ENCODE measurements around the gene CHCHD10. TPM values are rescaled to one million over a fixed set of nuclear protein-coding genes. Genes with fewer than 3 reads are reported as not detected.
A peak's percentile ranks its signal among the peaks of the same experiment; 100 is the strongest.

Gene CHCHD10
- polyA plus RNA-seq, 1 of the 3 experiments (the other 2 are of a cell fraction) = 70.1 TPM

- WGBS (ENCODE audit: low lambda C conversion rate) = 0% methylated on average over 5 of the region's 5 CpGs
- Histone ChIP-seq H4K20me1 (ENCODE audit: insufficient read depth) (peaks cover 52% of the 10 kb centered on the region), H3K9me2 (no peaks in the 10 kb centered on the region), H3K4me1 (ENCODE audit: control insufficient read depth in 1 of 2, insufficient read depth in 2 of 2, low read depth in 1 of 2, low read length in 1 of 2) (peaks cover 0 to 48% of the 10 kb centered on the region in 2 experiments; a peak in 2 of 4 replicates), H3K79me2 (ENCODE audit: insufficient read depth) (peaks cover 53% of the 10 kb centered on the region), H3K4me2 (peak overlapping the region; percentile 96), H3K27ac (ENCODE audit: low read depth in 2 of 2, low read length in 1 of 2) (peak overlapping the region; percentile 70 to 98; a peak in 3 of 4 replicates), H3K9ac (peak overlapping the region; percentile 99), H3K4me3 (ENCODE audit: low read depth in 2 of 2, low read length in 1 of 2) (peak overlapping the region; percentile 84 to 92), H2AFZ (ENCODE audit: low read depth) (peak overlapping the region; percentile 34; the same call in 1 of the 2 replicates), H3K27me3 (ENCODE audit: insufficient read depth) (no peaks in the 10 kb centered on the region), H3K36me3 (replicated peaks in 1 of 2; ENCODE audit: control insufficient read depth in 1 of 2, insufficient read depth in 2 of 2, low read length in 1 of 2) (peaks cover 0 to 6% of the 10 kb centered on the region in 2 experiments), H3K9me3 (no peaks in the 10 kb centered on the region), H3F3A (replicated peaks; ENCODE audit: insufficient read depth) (peaks cover 4% of the 10 kb centered on the region)
- DNase-seq = no peak
- ChIA-PET POLR2A (no interaction called here), CTCF (interaction anchor here (0.7 to 5.3 kb wide), 4 partner anchors 9 to 62 kb away, joined by 3 to 36 read pairs (median 7); partner anchors contain the start of gene CHCHD10)
- TF ChIP-seq, protein P1, sequence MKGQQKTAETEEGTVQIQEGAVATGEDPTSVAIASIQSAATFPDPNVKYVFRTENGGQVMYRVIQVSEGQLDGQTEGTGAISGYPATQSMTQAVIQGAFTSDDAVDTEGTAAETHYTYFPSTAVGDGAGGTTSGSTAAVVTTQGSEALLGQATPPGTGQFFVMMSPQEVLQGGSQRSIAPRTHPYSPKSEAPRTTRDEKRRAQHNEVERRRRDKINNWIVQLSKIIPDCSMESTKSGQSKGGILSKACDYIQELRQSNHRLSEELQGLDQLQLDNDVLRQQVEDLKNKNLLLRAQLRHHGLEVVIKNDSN (IDR thresholded peaks at IDR 0.05; ENCODE audit: borderline replicate concordance, low read depth) = no peak
- TF ChIP-seq TAF1 (IDR thresholded peaks at IDR 0.05; ENCODE audit: borderline replicate concordance, low read depth, low read length) = peak; percentile 7; the same call in 1 of the 2 replicates
Measured at GRCh38 chr22:23787600-23787896, 19.8 kb upstream of the CHCHD10 start.

DNA sequence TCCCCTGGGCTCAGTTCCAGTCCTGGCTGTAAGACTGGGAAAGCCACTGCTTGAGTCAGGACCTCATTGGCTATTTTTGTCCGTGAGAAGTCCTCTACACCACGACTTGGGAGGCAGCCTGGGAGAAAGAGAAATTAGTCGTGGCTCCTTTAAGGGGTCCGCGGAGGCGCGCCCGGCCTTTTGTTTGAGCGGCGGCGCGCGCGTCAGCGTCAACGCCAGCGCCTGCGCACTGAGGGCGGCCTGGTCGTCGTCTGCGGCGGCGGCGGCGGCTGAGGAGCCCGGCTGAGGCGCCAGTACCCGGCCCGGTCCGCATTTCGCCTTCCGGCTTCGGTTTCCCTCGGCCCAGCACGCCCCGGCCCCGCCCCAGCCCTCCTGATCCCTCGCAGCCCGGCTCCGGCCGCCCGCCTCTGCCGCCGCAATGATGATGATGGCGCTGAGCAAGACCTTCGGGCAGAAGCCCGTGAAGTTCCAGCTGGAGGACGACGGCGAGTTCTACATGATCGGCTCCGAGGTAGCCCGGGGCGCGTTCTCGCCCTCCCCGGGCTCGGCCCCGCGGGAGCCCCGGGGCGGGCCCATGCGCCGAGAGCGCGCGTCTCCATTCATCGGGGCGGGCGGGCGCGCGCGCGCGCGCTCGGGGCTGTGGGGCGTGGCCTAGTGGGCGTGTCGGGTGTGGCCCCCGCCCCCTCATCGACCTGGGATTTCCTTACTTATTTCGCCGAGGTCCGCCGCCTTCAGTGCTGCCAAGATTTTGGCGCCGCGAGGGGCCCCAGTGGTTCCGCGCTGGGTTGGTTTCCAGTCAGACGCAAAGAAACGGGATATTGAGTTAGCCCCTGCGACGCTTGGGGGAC, 19.2 kb upstream of the CHCHD10 start, which contains the start of gene SMARCB1:
Gene SMARCB1 (plus strand): TSS at position 215 of the 848 bp plus-strand sequence. CDS start 204 bp downstream, at position 419.
- H3F3A ChIP-seq (replicated peaks; ENCODE audit: insufficient read depth) = peaks cover 4% of the 10 kb centered on the region
- ChIA-PET POLR2A (interaction anchor here (1.0 to 1.3 kb wide), 2 partner anchors 12 to 63 kb away, joined by 3 to 4 read pairs; no protein-coding TSS in a partner anchor), CTCF (interaction anchor here (0.9 to 5.3 kb wide), 4 partner anchors 9 to 619 kb away, joined by 3 to 36 read pairs (median 3); no protein-coding TSS in a partner anchor)
- H3K36me3 ChIP-seq (replicated peaks in 1 of 2; ENCODE audit: control insufficient read depth in 1 of 2, insufficient read depth in 2 of 2, low read length in 1 of 2) = peaks cover 0 to under 1% of the 10 kb centered on the region in 2 experiments
- peak within 1 kb of the TSS; percentile 97 to 98 for H3K27ac ChIP-seq (ENCODE audit: low read depth in 2 of 2, low read length in 1 of 2)
- peak within 1 kb of the TSS; percentile 99 for H3K9ac ChIP-seq
- no peaks in the 10 kb centered on the region for H3K27me3 ChIP-seq (ENCODE audit: insufficient read depth)
- H2AFZ ChIP-seq (ENCODE audit: low read depth) = peak within 1 kb of the TSS; percentile 34; the same call in 1 of the 2 replicates
- H3K4me3 ChIP-seq (ENCODE audit: low read depth in 2 of 2, low read length in 1 of 2) = peak within 1 kb of the TSS; percentile 84 to 92
- no peaks in the 10 kb centered on the region for H3K9me2 ChIP-seq
- H3K4me1 ChIP-seq (ENCODE audit: control insufficient read depth in 1 of 2, insufficient read depth in 2 of 2, low read depth in 1 of 2, low read length in 1 of 2) = peaks cover 0 to 43% of the 10 kb centered on the region in 2 experiments; a peak in 2 of 4 replicates
- peak; percentile 98 for DNase-seq
- no peaks in the 10 kb centered on the region for H3K9me3 ChIP-seq
- 1% methylated on average over 26 of the region's 97 CpGs for WGBS (ENCODE audit: low lambda C conversion rate)
- peaks cover 47% of the 10 kb centered on the region for H3K79me2 ChIP-seq (ENCODE audit: insufficient read depth)
- peak within 1 kb of the TSS; percentile 96 for H3K4me2 ChIP-seq
- peaks cover 46% of the 10 kb centered on the region for H4K20me1 ChIP-seq (ENCODE audit: insufficient read depth)
- TF ChIP-seq SIN3A (IDR thresholded peaks at IDR 0.05; ENCODE audit: borderline replicate concordance, low read depth, low read length) = no peak; the same call in 1 of the 2 replicates
- no peak for TF ChIP-seq REST (IDR thresholded peaks at IDR 0.05; ENCODE audit: low read depth, low read length)
- TF ChIP-seq, protein P2, sequence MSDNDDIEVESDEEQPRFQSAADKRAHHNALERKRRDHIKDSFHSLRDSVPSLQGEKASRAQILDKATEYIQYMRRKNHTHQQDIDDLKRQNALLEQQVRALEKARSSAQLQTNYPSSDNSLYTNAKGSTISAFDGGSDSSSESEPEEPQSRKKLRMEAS (IDR thresholded peaks at IDR 0.05; ENCODE audit: low read depth) = peak; percentile 52; the same call in 1 of the 2 replicates
- TF ChIP-seq TEAD4 (IDR thresholded peaks at IDR 0.05; ENCODE audit: borderline replicate concordance, insufficient read depth) = no peak
- TF ChIP-seq NRF1 (IDR thresholded peaks at IDR 0.05; ENCODE audit: low read depth, low read length) = peak; percentile 89
- no peak; the same call in 1 of the 2 replicates for TF ChIP-seq SMC3 (IDR thresholded peaks at IDR 0.05; ENCODE audit: low read depth, low read length)
- TF ChIP-seq JUND (IDR thresholded peaks at IDR 0.05) = no peak
- TF ChIP-seq, protein P3, sequence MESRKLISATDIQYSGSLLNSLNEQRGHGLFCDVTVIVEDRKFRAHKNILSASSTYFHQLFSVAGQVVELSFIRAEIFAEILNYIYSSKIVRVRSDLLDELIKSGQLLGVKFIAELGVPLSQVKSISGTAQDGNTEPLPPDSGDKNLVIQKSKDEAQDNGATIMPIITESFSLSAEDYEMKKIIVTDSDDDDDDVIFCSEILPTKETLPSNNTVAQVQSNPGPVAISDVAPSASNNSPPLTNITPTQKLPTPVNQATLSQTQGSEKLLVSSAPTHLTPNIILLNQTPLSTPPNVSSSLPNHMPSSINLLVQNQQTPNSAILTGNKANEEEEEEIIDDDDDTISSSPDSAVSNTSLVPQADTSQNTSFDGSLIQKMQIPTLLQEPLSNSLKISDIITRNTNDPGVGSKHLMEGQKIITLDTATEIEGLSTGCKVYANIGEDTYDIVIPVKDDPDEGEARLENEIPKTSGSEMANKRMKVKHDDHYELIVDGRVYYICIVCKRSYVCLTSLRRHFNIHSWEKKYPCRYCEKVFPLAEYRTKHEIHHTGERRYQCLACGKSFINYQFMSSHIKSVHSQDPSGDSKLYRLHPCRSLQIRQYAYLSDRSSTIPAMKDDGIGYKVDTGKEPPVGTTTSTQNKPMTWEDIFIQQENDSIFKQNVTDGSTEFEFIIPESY (IDR thresholded peaks at IDR 0.05; ENCODE audit: borderline replicate concordance, low read depth) = no peak
- TF ChIP-seq RFX5 (IDR thresholded peaks at IDR 0.05; ENCODE audit: low read length) = no peak
- no peak; a peak in 1 of 4 replicates for TF ChIP-seq EP300 (IDR thresholded peaks at IDR 0.05; ENCODE audit: borderline replicate concordance in 1 of 2, low read depth in 1 of 2, low read length in 1 of 2)
- TF ChIP-seq RCOR1 (IDR thresholded peaks at IDR 0.05; ENCODE audit: low read length) = no peak
- no peak for TF ChIP-seq EZH2phosphoT487 (IDR thresholded peaks at IDR 0.05; ENCODE audit: borderline replicate concordance, low read depth)
- no peak for TF ChIP-seq FOXJ3 (CRISPR knock-in tag; IDR thresholded peaks at IDR 0.05)
- TF ChIP-seq TCF12 (IDR thresholded peaks at IDR 0.05) = no peak
- no peak for TF ChIP-seq MEF2A (IDR thresholded peaks at IDR 0.05; ENCODE audit: borderline replicate concordance, low read depth)
- peak; percentile 65; the same call in 1 of the 2 replicates for TF ChIP-seq MXI1 (IDR thresholded peaks at IDR 0.05; ENCODE audit: low read depth, low read length)
- TF ChIP-seq RAD21 (IDR thresholded peaks at IDR 0.05; ENCODE audit: low read length) = no peak
- no peak for TF ChIP-seq ELF1 (IDR thresholded peaks at IDR 0.05)
